ENCODE data around the gene PTPRN2.

PTPRN2 gene

DNA sequence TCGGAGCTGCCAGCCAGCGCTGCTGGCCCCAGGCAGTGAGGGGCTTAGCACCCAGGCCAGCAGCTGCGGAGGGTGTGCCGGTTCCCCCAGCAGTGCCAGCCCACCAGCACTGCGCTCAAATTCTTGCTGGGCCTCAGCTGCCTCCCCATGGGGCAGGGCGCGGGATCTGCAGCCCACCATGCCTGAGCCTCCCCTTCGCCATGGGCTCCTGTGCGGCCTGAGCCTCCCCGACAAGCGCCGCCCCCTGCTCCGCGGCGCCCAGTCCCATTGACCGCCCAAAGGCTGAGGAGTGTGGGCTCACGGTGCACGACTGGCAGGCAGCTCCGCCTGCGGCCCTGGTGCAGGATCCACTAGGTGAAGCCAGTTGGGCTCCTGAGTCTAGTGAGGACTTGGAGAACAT, 525.0 kb downstream of the PTPRN2 start:
- no peak for DNase-seq

DNA sequence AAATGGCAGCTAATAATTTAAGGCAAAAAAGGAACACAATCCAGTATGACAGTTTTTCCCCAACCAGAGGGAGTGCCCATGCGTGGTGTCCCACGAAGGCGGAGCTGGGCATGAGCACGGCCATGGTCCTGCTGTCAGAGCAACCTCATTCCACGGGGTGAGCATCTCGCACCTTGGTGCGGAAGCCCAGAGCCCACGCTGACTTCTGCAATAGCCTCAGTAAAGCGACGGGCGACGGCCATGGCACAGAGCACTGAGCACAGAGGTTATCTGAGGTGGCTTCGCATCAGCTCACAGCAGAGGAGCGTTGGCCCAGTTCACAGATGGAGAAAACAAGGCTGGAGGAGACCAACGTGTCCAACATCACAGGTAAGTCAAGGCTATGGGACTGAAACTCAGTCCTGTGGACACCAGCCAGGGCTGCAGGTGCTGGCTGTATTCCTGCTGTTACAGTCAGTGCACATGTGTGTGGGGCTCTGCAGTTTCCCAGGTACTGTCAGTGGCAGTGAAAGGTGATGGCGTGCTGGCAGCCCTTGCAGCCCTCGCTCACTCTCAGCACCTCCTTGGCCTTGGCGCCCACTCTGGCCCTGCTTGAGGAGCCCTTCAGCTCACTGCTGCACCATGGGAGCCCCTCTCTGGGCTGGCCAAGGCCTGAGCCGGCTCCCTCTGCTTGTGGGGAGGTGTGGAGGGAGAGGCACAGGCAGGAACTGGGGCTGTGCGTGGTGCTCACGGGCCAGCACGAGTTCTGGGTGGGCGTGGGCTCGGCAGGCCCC, 525.6 kb downstream of the PTPRN2 start:
- DNase-seq = no peak
- peaks cover 39% of the 10 kb centered on the region for H3K4me1 Mint-ChIP-seq
- no peak overlapping the region for H3K27ac Mint-ChIP-seq
- no peaks in the 10 kb centered on the region for H3K36me3 Mint-ChIP-seq (ENCODE audit: low read depth)
- TF ChIP-seq CTCF (IDR thresholded peaks at IDR 0.05) = no peak
- H3K4me3 Mint-ChIP-seq = no peak overlapping the region
- peaks cover 5% of the 10 kb centered on the region for H3K27me3 Mint-ChIP-seq (ENCODE audit: low read depth, poor library complexity)
- peaks cover 13% of the 10 kb centered on the region for H3K9me3 Mint-ChIP-seq

More for the DNA sequence above, 525.0 kb downstream of the PTPRN2 start:
- Mint-ChIP-seq H3K27ac (no peak overlapping the region), H3K4me1 (peaks cover 44% of the 10 kb centered on the region), H3K36me3 (ENCODE audit: low read depth) (no peaks in the 10 kb centered on the region), H3K27me3 (ENCODE audit: low read depth, poor library complexity) (peaks cover 5% of the 10 kb centered on the region), H3K4me3 (no peak overlapping the region), H3K9me3 (peaks cover 13% of the 10 kb centered on the region)
- TF ChIP-seq CTCF (IDR thresholded peaks at IDR 0.05) = no peak

- Mint-ChIP-seq H3K4me3 (no peak overlapping the region), H3K27ac (no peak overlapping the region), H3K27me3 (ENCODE audit: low read depth, poor library complexity) (peaks cover 5% of the 10 kb centered on the region), H3K9me3 (peaks cover 13% of the 10 kb centered on the region), H3K4me1 (peaks cover 29% of the 10 kb centered on the region), H3K36me3 (ENCODE audit: low read depth) (no peaks in the 10 kb centered on the region)
- no peak for TF ChIP-seq CTCF (IDR thresholded peaks at IDR 0.05)
- peak; percentile 29 for DNase-seq
These were observed 526.5 kb downstream of the PTPRN2 start for GRCh38 chr7:158061026-158061630.

GRCh38 chr7:158060216-158060615, 527.4 kb downstream of the PTPRN2 start:
- Mint-ChIP-seq H3K36me3 (ENCODE audit: low read depth) (no peaks in the 10 kb centered on the region), H3K27ac (no peak overlapping the region), H3K4me3 (no peak overlapping the region), H3K4me1 (peaks cover 20% of the 10 kb centered on the region), H3K9me3 (peaks cover 19% of the 10 kb centered on the region), H3K27me3 (ENCODE audit: low read depth, poor library complexity) (peaks cover 10% of the 10 kb centered on the region)
- no peak for DNase-seq
- TF ChIP-seq CTCF (IDR thresholded peaks at IDR 0.05) = no peak

DNA sequence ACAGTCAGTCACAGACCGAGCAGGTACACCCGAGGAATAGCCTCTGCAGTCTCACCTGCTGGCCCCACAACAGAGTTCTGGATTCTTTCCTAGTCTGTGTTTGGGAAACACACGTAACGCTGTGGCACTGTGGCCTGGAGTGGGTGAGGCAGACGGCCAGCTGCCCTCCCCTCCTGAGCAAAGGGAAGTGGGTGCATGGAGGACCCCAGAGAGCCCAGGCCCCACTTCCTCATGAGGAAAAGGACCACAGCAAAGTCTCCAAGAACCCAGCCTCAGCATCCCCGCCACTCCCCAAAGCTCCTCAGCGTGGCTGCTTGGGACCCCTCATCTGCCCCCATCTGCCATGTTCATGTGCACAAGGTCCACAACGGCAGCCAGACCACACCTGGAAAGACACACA, 530.2 kb downstream of the PTPRN2 start:
- H3K27ac Mint-ChIP-seq = no peak overlapping the region
- H3K9me3 Mint-ChIP-seq = peaks cover 7% of the 10 kb centered on the region
- peaks cover 15% of the 10 kb centered on the region for H3K4me1 Mint-ChIP-seq
- H3K4me3 Mint-ChIP-seq = no peak overlapping the region
- no peak for TF ChIP-seq CTCF (IDR thresholded peaks at IDR 0.05)
- H3K36me3 Mint-ChIP-seq (ENCODE audit: low read depth) = no peaks in the 10 kb centered on the region
- DNase-seq = no peak
- peaks cover 5% of the 10 kb centered on the region for H3K27me3 Mint-ChIP-seq (ENCODE audit: low read depth, poor library complexity)

GRCh38 chr7:158056761-158057160, 530.9 kb downstream of the PTPRN2 start:
- peaks cover 7% of the 10 kb centered on the region for H3K9me3 Mint-ChIP-seq
- no peak for TF ChIP-seq CTCF (IDR thresholded peaks at IDR 0.05)
- DNase-seq = no peak
- peaks cover 15% of the 10 kb centered on the region for H3K4me1 Mint-ChIP-seq
- peaks cover 5% of the 10 kb centered on the region for H3K27me3 Mint-ChIP-seq (ENCODE audit: low read depth, poor library complexity)
- no peak overlapping the region for H3K27ac Mint-ChIP-seq
- no peak overlapping the region for H3K4me3 Mint-ChIP-seq
- no peaks in the 10 kb centered on the region for H3K36me3 Mint-ChIP-seq (ENCODE audit: low read depth)

Data from nephron progenitor cell (in vitro differentiated cells).